GM23338 (cell line): ENCODE data around the gene ERO1A. TPM values are rescaled to one million over a fixed set of nuclear protein-coding genes. Genes with fewer than 3 reads are reported as not detected.

Experiments
- ATAC-seq: fragments of 200-7000 bp; cut with Tn5 transposase; 3 replicates; pipeline ENCODE4 v1.9.1; 2020
- DNase-seq: peaks from one replicate; pipeline ENCODE4 v3.0.0-alpha.2; 2015; ENCODE audit warnings: low spot score
- H2AFZ ChIP-seq: fragments of 200-600 bp; sonication (generic); 2 replicates; pipeline ENCODE4 v1.8.0; 2016; ENCODE audit warnings: antibody characterized with exemption, mild to moderate bottlenecking, moderate library complexity
- H3F3A ChIP-seq: fragments of 200-600 bp; sonication (generic); replicated peaks from 2 replicates; pipeline ENCODE4 v1.8.0; 2017; ENCODE audit warnings: antibody characterized with exemption, mixed run types, low read depth
- H3K27ac ChIP-seq: fragments of 200-600 bp; sonication (generic); 2 replicates; pipeline ENCODE4 v1.6.1; 2016; ENCODE audit warnings: low read depth
- H3K27me3 ChIP-seq: fragments of 200-600 bp; sonication (generic); 2 replicates; pipeline ENCODE4 v1.8.0; 2016; ENCODE audit warnings: mild to moderate bottlenecking, mixed run types, moderate library complexity; ENCODE audit not compliant: insufficient read depth
- H3K36me3 ChIP-seq: fragments of 200-600 bp; sonication (generic); 2 replicates; pipeline ENCODE4 v1.8.0; 2016; ENCODE audit warnings: mild to moderate bottlenecking; ENCODE audit not compliant: insufficient read depth
- H3K4me1 ChIP-seq: fragments of 200-600 bp; sonication (generic); 2 replicates; pipeline ENCODE4 v1.8.0; 2016; ENCODE audit warnings: mild to moderate bottlenecking, moderate library complexity; ENCODE audit not compliant: insufficient read depth
- H3K4me2 ChIP-seq: fragments of 200-600 bp; sonication (generic); 2 replicates; pipeline ENCODE4 v1.7.1; 2017; ENCODE audit warnings: mixed run types
- H3K4me3 ChIP-seq: fragments of 200-600 bp; sonication (generic); 2 replicates; pipeline ENCODE4 v1.6.1; 2016; ENCODE audit warnings: mixed run types
- H3K79me2 ChIP-seq: fragments of 200-600 bp; sonication (generic); replicated peaks from 2 replicates; pipeline ENCODE4 v1.8.0; 2017; ENCODE audit warnings: mild to moderate bottlenecking; ENCODE audit not compliant: insufficient read depth
- H3K9me2 ChIP-seq: fragments of 200-600 bp; sonication (generic); 2 replicates; pipeline ENCODE4 v1.8.0; 2017; ENCODE audit not compliant: insufficient read depth
- H4K20me1 ChIP-seq: fragments of 200-600 bp; sonication (generic); replicated peaks from 2 replicates; pipeline ENCODE4 v1.8.0; 2017; ENCODE audit warnings: mild to moderate bottlenecking; ENCODE audit not compliant: insufficient read depth
- H3K27ac Mint-ChIP-seq: 2 replicates; pipeline ENCODE4 v1.8.0; 2020; ENCODE audit warnings: inconsistent platforms, mild to moderate bottlenecking, moderate library complexity, mixed read lengths
- H3K27me3 Mint-ChIP-seq: 3 replicates; pipeline ENCODE4 v1.8.0; 2022; ENCODE audit warnings: low read depth, mild to moderate bottlenecking, moderate library complexity, mixed read lengths, inconsistent platforms; ENCODE audit not compliant: insufficient read depth, poor library complexity
- H3K36me3 Mint-ChIP-seq: 3 replicates; pipeline ENCODE4 v1.8.0; 2021; ENCODE audit warnings: low read depth, mild to moderate bottlenecking, inconsistent platforms, moderate library complexity, mixed read lengths
- H3K4me1 Mint-ChIP-seq: 3 replicates; pipeline ENCODE4 v1.8.0; 2020; ENCODE audit warnings: mild to moderate bottlenecking, inconsistent platforms, mixed read lengths
- H3K4me3 Mint-ChIP-seq: 3 replicates; pipeline ENCODE4 v1.8.0; 2021; ENCODE audit warnings: moderate library complexity, mild to moderate bottlenecking, inconsistent platforms, mixed read lengths
- H3K9me3 Mint-ChIP-seq: 3 replicates; pipeline ENCODE4 v1.8.0; 2020; ENCODE audit warnings: moderate library complexity, mild to moderate bottlenecking, inconsistent platforms, mixed read lengths
- NANOG ChIP-seq: IDR thresholded peaks from 2 replicates; pipeline ENCODE4 v1.6.1; 2016; ENCODE audit warnings: antibody characterized with exemption, borderline replicate concordance
- POLR2AphosphoS5 ChIP-seq: IDR thresholded peaks from 2 replicates; pipeline ENCODE4 v1.6.1; 2016; ENCODE audit warnings: antibody characterized with exemption, low read depth
- STAT1 ChIP-seq: IDR thresholded peaks from one replicate; pipeline ENCODE4 v1.6.1; 2016; ENCODE audit warnings: antibody characterized with exemption; ENCODE audit not compliant: unreplicated experiment
- ZNF114 ChIP-seq: fragments of 250-450 bp; sonication (Bioruptor Pico); IDR thresholded peaks from 2 replicates; pipeline ENCODE4 v1.5.0; 2020; ENCODE audit warnings: mild to moderate bottlenecking, moderate library complexity
- polyA plus RNA-seq: library from polyadenylated mRNA; unstranded; fragments of >200 nt; fragmentation: Nextera tagmentation; extraction: Ambion mirVana; gene quantifications from 2 replicates; pipeline ENCODE4 v1.2.1, GENCODE V29; 2016
- total RNA-seq: library from RNA; depleted of rRNA; stranded (reverse); fragments of >200 nt; shearing (Covaris generic); gene quantifications from 2 replicates; pipeline ENCODE4 v1.2.3, GENCODE V29; 2014
- TF ChIP-seq, protein P1 (sequence below): fragments of 250-450 bp; sonication (Bioruptor Pico); IDR thresholded peaks from 2 replicates; pipeline ENCODE4 v1.5.0; 2020; ENCODE audit warnings: mild to moderate bottlenecking, moderate library complexity
- TF ChIP-seq, protein P2 (sequence below), 2 experiments: fragments of 200-600 bp in 1 of 2; sonication (generic) in 1 of 2; conservative IDR thresholded peaks; 2 replicates each; pipeline versions ENCODE4 v1.5.1 to v1.6.1; 2016 to 2017; ENCODE audit warnings: antibody characterized with exemption in 2 of 2, low read depth in 2 of 2, mild to moderate bottlenecking in 2 of 2, moderate library complexity in 1 of 2
- TF ChIP-seq, protein P3 (sequence below): IDR thresholded peaks from 2 replicates; pipeline ENCODE4 v1.6.1; 2016; ENCODE audit warnings: antibody characterized with exemption

ERO1A gene
- total and polyA plus RNA-seq, 2 experiments from 2014 or later = 25.2 to 44.7 TPM

DNA sequence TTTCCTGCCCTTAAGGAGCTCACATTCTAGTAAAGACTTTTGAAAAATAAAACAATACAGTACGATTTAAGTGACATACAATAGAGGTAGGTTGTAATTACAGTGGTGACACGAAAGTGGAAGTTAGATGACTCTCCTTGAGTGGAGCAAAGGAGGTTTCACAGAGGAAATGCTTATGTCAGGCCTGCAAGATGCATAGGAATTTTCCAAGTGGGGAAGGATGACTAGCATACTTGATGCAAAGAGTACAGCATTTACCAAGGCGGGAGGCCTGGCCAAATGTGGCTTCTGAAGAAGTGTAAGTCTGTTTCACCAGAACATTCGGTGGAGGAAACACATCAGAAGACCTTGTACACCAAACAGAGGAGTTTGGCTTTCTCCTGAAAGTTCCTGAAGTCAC, 55.2 kb downstream of the ERO1A start (continued):
- TF ChIP-seq, protein P1, sequence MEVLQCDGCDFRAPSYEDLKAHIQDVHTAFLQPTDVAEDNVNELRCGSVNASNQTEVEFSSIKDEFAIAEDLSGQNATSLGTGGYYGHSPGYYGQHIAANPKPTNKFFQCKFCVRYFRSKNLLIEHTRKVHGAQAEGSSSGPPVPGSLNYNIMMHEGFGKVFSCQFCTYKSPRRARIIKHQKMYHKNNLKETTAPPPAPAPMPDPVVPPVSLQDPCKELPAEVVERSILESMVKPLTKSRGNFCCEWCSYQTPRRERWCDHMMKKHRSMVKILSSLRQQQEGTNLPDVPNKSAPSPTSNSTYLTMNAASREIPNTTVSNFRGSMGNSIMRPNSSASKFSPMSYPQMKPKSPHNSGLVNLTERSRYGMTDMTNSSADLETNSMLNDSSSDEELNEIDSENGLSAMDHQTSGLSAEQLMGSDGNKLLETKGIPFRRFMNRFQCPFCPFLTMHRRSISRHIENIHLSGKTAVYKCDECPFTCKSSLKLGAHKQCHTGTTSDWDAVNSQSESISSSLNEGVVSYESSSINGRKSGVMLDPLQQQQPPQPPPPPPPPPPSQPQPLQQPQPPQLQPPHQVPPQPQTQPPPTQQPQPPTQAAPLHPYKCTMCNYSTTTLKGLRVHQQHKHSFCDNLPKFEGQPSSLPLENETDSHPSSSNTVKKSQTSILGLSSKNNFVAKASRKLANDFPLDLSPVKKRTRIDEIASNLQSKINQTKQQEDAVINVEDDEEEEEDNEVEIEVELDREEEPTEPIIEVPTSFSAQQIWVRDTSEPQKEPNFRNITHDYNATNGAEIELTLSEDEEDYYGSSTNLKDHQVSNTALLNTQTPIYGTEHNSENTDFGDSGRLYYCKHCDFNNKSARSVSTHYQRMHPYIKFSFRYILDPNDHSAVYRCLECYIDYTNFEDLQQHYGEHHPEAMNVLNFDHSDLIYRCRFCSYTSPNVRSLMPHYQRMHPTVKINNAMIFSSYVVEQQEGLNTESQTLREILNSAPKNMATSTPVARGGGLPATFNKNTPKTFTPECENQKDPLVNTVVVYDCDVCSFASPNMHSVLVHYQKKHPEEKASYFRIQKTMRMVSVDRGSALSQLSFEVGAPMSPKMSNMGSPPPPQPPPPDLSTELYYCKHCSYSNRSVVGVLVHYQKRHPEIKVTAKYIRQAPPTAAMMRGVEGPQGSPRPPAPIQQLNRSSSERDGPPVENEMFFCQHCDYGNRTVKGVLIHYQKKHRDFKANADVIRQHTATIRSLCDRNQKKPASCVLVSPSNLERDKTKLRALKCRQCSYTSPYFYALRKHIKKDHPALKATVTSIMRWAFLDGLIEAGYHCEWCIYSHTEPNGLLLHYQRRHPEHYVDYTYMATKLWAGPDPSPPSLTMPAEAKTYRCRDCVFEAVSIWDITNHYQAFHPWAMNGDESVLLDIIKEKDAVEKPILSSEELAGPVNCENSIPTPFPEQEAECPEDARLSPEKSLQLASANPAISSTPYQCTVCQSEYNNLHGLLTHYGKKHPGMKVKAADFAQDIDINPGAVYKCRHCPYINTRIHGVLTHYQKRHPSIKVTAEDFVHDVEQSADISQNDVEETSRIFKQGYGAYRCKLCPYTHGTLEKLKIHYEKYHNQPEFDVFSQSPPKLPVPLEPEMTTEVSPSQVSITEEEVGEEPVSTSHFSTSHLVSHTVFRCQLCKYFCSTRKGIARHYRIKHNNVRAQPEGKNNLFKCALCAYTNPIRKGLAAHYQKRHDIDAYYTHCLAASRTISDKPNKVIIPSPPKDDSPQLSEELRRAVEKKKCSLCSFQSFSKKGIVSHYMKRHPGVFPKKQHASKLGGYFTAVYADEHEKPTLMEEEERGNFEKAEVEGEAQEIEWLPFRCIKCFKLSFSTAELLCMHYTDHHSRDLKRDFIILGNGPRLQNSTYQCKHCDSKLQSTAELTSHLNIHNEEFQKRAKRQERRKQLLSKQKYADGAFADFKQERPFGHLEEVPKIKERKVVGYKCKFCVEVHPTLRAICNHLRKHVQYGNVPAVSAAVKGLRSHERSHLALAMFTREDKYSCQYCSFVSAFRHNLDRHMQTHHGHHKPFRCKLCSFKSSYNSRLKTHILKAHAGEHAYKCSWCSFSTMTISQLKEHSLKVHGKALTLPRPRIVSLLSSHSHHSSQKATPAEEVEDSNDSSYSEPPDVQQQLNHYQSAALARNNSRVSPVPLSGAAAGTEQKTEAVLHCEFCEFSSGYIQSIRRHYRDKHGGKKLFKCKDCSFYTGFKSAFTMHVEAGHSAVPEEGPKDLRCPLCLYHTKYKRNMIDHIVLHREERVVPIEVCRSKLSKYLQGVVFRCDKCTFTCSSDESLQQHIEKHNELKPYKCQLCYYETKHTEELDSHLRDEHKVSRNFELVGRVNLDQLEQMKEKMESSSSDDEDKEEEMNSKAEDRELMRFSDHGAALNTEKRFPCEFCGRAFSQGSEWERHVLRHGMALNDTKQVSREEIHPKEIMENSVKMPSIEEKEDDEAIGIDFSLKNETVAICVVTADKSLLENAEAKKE (CRISPR knock-in tag) = no peak
- TF ChIP-seq, protein P2, sequence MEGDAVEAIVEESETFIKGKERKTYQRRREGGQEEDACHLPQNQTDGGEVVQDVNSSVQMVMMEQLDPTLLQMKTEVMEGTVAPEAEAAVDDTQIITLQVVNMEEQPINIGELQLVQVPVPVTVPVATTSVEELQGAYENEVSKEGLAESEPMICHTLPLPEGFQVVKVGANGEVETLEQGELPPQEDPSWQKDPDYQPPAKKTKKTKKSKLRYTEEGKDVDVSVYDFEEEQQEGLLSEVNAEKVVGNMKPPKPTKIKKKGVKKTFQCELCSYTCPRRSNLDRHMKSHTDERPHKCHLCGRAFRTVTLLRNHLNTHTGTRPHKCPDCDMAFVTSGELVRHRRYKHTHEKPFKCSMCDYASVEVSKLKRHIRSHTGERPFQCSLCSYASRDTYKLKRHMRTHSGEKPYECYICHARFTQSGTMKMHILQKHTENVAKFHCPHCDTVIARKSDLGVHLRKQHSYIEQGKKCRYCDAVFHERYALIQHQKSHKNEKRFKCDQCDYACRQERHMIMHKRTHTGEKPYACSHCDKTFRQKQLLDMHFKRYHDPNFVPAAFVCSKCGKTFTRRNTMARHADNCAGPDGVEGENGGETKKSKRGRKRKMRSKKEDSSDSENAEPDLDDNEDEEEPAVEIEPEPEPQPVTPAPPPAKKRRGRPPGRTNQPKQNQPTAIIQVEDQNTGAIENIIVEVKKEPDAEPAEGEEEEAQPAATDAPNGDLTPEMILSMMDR (conservative IDR thresholded peaks at IDR 0.05; ENCODE audit: low read depth in 2 of 2) = no peak
- no peak for TF ChIP-seq STAT1
- no peak for TF ChIP-seq POLR2AphosphoS5

DNA sequence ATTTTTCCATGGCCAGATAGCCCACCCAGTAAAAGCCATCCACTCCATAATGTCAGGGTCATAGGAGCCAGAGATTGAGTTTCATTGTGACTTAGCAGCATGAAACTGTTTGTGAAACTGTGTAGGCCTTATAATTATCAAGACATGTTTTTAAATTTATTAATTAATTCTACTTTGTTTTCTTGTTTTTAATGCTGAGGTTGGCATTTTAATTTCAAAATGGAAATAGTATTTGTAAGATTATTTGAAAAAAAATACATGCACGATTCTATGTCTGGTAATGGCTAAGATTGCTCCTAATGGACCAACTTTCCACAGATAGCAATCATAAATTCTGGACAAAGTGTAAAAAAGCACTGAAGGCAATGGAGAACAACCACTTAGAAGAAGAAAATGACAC, 75.7 kb downstream of the ERO1A start:
- Mint-ChIP-seq H3K27me3 (no peaks in the 10 kb centered on the region), H3K27ac (no peak overlapping the region), H3K4me3 (no peak overlapping the region), H3K4me1 (no peaks in the 10 kb centered on the region), H3K9me3 (no peaks in the 10 kb centered on the region), H3K36me3 (peaks cover 2% of the 10 kb centered on the region; the same call in 1 of the 3 replicates)
- H3K36me3 ChIP-seq = no peaks in the 10 kb centered on the region
- no peaks in the 10 kb centered on the region for H3K79me2 ChIP-seq
- H3K27ac ChIP-seq = no peak overlapping the region
- no peaks in the 10 kb centered on the region for H3K9me2 ChIP-seq
- no peak for DNase-seq
- H2AFZ ChIP-seq = no peak overlapping the region
- H4K20me1 ChIP-seq = no peaks in the 10 kb centered on the region
- no peak for ATAC-seq
- no peak overlapping the region for H3K4me2 ChIP-seq
- no peaks in the 10 kb centered on the region for H3F3A ChIP-seq
- no peaks in the 10 kb centered on the region for H3K27me3 ChIP-seq
- H3K4me1 ChIP-seq = no peaks in the 10 kb centered on the region
- no peak overlapping the region for H3K4me3 ChIP-seq
- TF ChIP-seq, protein P3, sequence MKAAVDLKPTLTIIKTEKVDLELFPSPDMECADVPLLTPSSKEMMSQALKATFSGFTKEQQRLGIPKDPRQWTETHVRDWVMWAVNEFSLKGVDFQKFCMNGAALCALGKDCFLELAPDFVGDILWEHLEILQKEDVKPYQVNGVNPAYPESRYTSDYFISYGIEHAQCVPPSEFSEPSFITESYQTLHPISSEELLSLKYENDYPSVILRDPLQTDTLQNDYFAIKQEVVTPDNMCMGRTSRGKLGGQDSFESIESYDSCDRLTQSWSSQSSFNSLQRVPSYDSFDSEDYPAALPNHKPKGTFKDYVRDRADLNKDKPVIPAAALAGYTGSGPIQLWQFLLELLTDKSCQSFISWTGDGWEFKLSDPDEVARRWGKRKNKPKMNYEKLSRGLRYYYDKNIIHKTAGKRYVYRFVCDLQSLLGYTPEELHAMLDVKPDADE = no peak
- TF ChIP-seq NANOG (no peak), ZNF114 (CRISPR knock-in tag) (no peak)
- TF ChIP-seq, protein P1 (CRISPR knock-in tag) = no peak
